Measurements from ENCODE around the gene C20orf96.

C20orf96 gene

GRCh38 chr20:327186-328026 is 36.9 kb upstream of the C20orf96 start:
- H3K4me2 ChIP-seq (ENCODE audit: insufficient read depth, low read length, poor library complexity, severe bottlenecking) = peak overlapping the region; percentile 60
- H4K91ac ChIP-seq (ENCODE audit: low read depth, low read length, poor library complexity) = no peak overlapping the region
- peaks cover 10% of the 10 kb centered on the region for H3K79me1 ChIP-seq (ENCODE audit: low read depth, low read length)
- DNase-seq (ENCODE audit: low spot score) = peak; percentile 98
- no peak overlapping the region for H4K8ac ChIP-seq (ENCODE audit: low read depth, low read length)
- H2BK12ac ChIP-seq (ENCODE audit: low read length) = no peak overlapping the region
- H2AFZ ChIP-seq (ENCODE audit: low read length) = no peak overlapping the region
- H2BK5ac ChIP-seq (ENCODE audit: low read length) = peak overlapping the region; percentile 49
- no peaks in the 10 kb centered on the region for H3K27me3 ChIP-seq (ENCODE audit: control insufficient read depth in 3 of 3, insufficient read depth in 3 of 3, low read depth in 1 of 3, low read length in 3 of 3)
- peak overlapping the region; percentile 81 to 98 for H3K4me3 ChIP-seq (ENCODE audit: low read length in 2 of 2)
- H3K14ac ChIP-seq (ENCODE audit: low read length) = peak overlapping the region; percentile 40
- peak overlapping the region; percentile 25 for H3K27ac ChIP-seq (replicated peaks; ENCODE audit: low read length)
- peaks cover 25 to 36% of the 10 kb centered on the region in 2 donors for H3K4me1 ChIP-seq (ENCODE audit: control insufficient read depth in 2 of 2, insufficient read depth in 1 of 2, low read depth in 1 of 2, low read length in 2 of 2)
- no peaks in the 10 kb centered on the region for H3K9me3 ChIP-seq (replicated peaks in 1 of 2; ENCODE audit: control insufficient read depth in 2 of 2, insufficient read depth in 1 of 2, low read depth in 1 of 2, low read length in 2 of 2)
- peak overlapping the region; percentile 42 for H2AK5ac ChIP-seq (ENCODE audit: low read depth, low read length)
- peak overlapping the region; percentile 88 for H3K9ac ChIP-seq (ENCODE audit: low read depth, low read length, poor library complexity)
- peak overlapping the region; percentile 77 for H3K23ac ChIP-seq (ENCODE audit: low read depth, low read length, poor library complexity)
- peak overlapping the region; percentile 84 for H3K18ac ChIP-seq (ENCODE audit: low read length)
- no peak overlapping the region for H2BK15ac ChIP-seq (ENCODE audit: low read length)
- H2BK120ac ChIP-seq (ENCODE audit: low read depth, low read length) = no peak overlapping the region
- peaks cover 18 to 38% of the 10 kb centered on the region in 2 donors for H3K36me3 ChIP-seq (replicated peaks in 1 of 2; ENCODE audit: control insufficient read depth in 2 of 2, insufficient read depth in 2 of 2, low read length in 2 of 2)
- WGBS, 2 donors (ENCODE audit: extremely low coverage in 2 of 2, insufficient read length in 2 of 2, insufficient replicate concordance in 1 of 2) = no CpG with 5 or more reads among the region's 47 CpGs
- no peak overlapping the region for H3K4ac ChIP-seq (ENCODE audit: low read length)

- Histone ChIP-seq H2BK120ac (ENCODE audit: low read depth, low read length) (peak overlapping the region; percentile 95), H4K91ac (ENCODE audit: low read depth, low read length, poor library complexity) (peak overlapping the region; percentile 96), H4K8ac (ENCODE audit: low read depth, low read length) (no peak overlapping the region), H3K9me3 (replicated peaks in 1 of 2; ENCODE audit: control insufficient read depth in 2 of 2, insufficient read depth in 1 of 2, low read depth in 1 of 2, low read length in 2 of 2) (no peaks in the 10 kb centered on the region), H3K9ac (ENCODE audit: low read depth, low read length, poor library complexity) (peak overlapping the region; percentile 98), H3K18ac (ENCODE audit: low read length) (peak overlapping the region; percentile 99), H3K4me2 (ENCODE audit: insufficient read depth, low read length, poor library complexity, severe bottlenecking) (peak overlapping the region; percentile 59), H3K4me1 (ENCODE audit: control insufficient read depth in 2 of 2, insufficient read depth in 1 of 2, low read depth in 1 of 2, low read length in 2 of 2) (peaks cover 25 to 36% of the 10 kb centered on the region in 2 donors), H3K14ac (ENCODE audit: low read length) (peak overlapping the region; percentile 97), H2BK12ac (ENCODE audit: low read length) (peak overlapping the region; percentile 85), H3K23ac (ENCODE audit: low read depth, low read length, poor library complexity) (peak overlapping the region; percentile 98), H3K27ac (replicated peaks; ENCODE audit: low read length) (peak overlapping the region; percentile 96), H2BK5ac (ENCODE audit: low read length) (peak overlapping the region; percentile 98), H3K27me3 (ENCODE audit: control insufficient read depth in 3 of 3, insufficient read depth in 3 of 3, low read depth in 1 of 3, low read length in 3 of 3) (no peaks in the 10 kb centered on the region), H2BK15ac (ENCODE audit: low read length) (peak overlapping the region; percentile 78), H2AK5ac (ENCODE audit: low read depth, low read length) (peak overlapping the region; percentile 100), H2AFZ (ENCODE audit: low read length) (peak overlapping the region; percentile 76), H3K4ac (ENCODE audit: low read length) (peak overlapping the region; percentile 98), H3K36me3 (replicated peaks in 1 of 2; ENCODE audit: control insufficient read depth in 2 of 2, insufficient read depth in 2 of 2, low read length in 2 of 2) (peaks cover 15 to 38% of the 10 kb centered on the region in 2 donors), H3K4me3 (ENCODE audit: low read length in 2 of 2) (peak overlapping the region; percentile 97 to 98), H3K79me1 (ENCODE audit: low read depth, low read length) (peaks cover 10% of the 10 kb centered on the region)
- peak; percentile 62 for DNase-seq (ENCODE audit: low spot score)
- WGBS, 2 donors (ENCODE audit: extremely low coverage in 2 of 2, insufficient read length in 2 of 2, insufficient replicate concordance in 1 of 2) = no CpG with 5 or more reads among the region's 38 CpGs
Observed at GRCh38 chr20:326645-327185, 36.2 kb upstream of the C20orf96 start.

GRCh38 chr20:325889-326644 is 35.5 kb upstream of the C20orf96 start:
- Histone ChIP-seq H3K27ac (replicated peaks; ENCODE audit: low read length) (peak overlapping the region; percentile 96), H3K4ac (ENCODE audit: low read length) (peak overlapping the region; percentile 98), H4K8ac (ENCODE audit: low read depth, low read length) (no peak overlapping the region), H3K4me1 (ENCODE audit: control insufficient read depth in 2 of 2, insufficient read depth in 1 of 2, low read depth in 1 of 2, low read length in 2 of 2) (peaks cover 25 to 36% of the 10 kb centered on the region in 2 donors), H4K91ac (ENCODE audit: low read depth, low read length, poor library complexity) (peak overlapping the region; percentile 96), H3K9me3 (replicated peaks in 1 of 2; ENCODE audit: control insufficient read depth in 2 of 2, insufficient read depth in 1 of 2, low read depth in 1 of 2, low read length in 2 of 2) (no peaks in the 10 kb centered on the region), H2BK12ac (ENCODE audit: low read length) (peak overlapping the region; percentile 85), H2AFZ (ENCODE audit: low read length) (peak overlapping the region; percentile 76), H3K23ac (ENCODE audit: low read depth, low read length, poor library complexity) (peak overlapping the region; percentile 98), H3K4me2 (ENCODE audit: insufficient read depth, low read length, poor library complexity, severe bottlenecking) (peak overlapping the region; percentile 63), H3K36me3 (replicated peaks in 1 of 2; ENCODE audit: control insufficient read depth in 2 of 2, insufficient read depth in 2 of 2, low read length in 2 of 2) (peaks cover 16 to 36% of the 10 kb centered on the region in 2 donors), H3K4me3 (ENCODE audit: low read length in 2 of 2) (peak overlapping the region; percentile 97 to 98), H3K9ac (ENCODE audit: low read depth, low read length, poor library complexity) (peak overlapping the region; percentile 99), H2BK5ac (ENCODE audit: low read length) (peak overlapping the region; percentile 98), H2BK15ac (ENCODE audit: low read length) (peak overlapping the region; percentile 78), H3K14ac (ENCODE audit: low read length) (peak overlapping the region; percentile 100), H3K18ac (ENCODE audit: low read length) (peak overlapping the region; percentile 99), H3K27me3 (ENCODE audit: control insufficient read depth in 3 of 3, insufficient read depth in 3 of 3, low read depth in 1 of 3, low read length in 3 of 3) (no peaks in the 10 kb centered on the region), H3K79me1 (ENCODE audit: low read depth, low read length) (peaks cover 10% of the 10 kb centered on the region), H2AK5ac (ENCODE audit: low read depth, low read length) (peak overlapping the region; percentile 100), H2BK120ac (ENCODE audit: low read depth, low read length) (peak overlapping the region; percentile 95)
- no CpG with 5 or more reads among the region's 103 CpGs for WGBS, 2 donors (ENCODE audit: extremely low coverage in 2 of 2, insufficient read length in 2 of 2, insufficient replicate concordance in 1 of 2)
- peak; percentile 72 for DNase-seq (ENCODE audit: low spot score)

All from neuronal stem cell (in vitro differentiated cells).